DMS153 treated with DMSO at 0.1 percent for 48 hours (cell line): ENCODE measurements around the gene FILIP1.
A peak's percentile ranks its signal among the peaks of the same experiment; 100 is the strongest.

Source experiments
- DNase-seq: peaks from one replicate; lab custom pipeline; 2025; ENCODE audit not compliant: unreplicated experiment; lab: John Stamatoyannopoulos, UW

The FILIP1 gene

DNA sequence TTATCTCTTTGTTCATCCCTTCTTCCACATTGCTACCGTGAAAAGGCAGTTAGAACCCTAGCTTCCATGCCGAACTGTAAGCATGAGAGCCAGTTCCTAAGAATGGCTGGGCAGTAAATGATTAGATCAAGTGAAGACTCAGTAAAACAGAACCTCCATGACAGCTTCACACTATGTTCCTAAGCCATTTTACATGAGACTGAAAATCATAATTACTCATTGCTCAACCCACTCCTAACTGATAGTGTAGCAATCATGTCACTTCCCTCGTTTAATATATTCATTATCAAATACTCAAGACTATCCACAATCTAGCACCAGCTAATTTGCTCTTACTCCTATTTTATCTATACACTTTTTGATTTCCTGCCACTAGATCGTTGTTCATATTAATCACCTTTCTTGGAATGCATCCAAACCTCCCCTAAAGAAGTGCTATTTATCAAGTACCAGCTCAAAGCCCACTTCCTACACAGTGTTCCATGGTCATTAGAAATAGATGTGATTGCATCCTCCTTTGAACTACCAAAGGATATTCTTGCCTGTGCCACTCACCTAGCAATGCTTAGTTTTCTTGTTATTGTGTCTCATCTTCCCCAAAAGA lies 215.0 kb downstream of the FILIP1 start:
- no peak for DNase-seq

GRCh38 chr6:75275067-75275466 lies 218.5 kb downstream of the FILIP1 start:
- no peak for DNase-seq

- no peak for DNase-seq
Observed at GRCh38 chr6:75273009-75273408, 220.6 kb downstream of the FILIP1 start.

- DNase-seq: no peak
Observed at GRCh38 chr6:75272145-75272840, 221.3 kb downstream of the FILIP1 start.

DNA sequence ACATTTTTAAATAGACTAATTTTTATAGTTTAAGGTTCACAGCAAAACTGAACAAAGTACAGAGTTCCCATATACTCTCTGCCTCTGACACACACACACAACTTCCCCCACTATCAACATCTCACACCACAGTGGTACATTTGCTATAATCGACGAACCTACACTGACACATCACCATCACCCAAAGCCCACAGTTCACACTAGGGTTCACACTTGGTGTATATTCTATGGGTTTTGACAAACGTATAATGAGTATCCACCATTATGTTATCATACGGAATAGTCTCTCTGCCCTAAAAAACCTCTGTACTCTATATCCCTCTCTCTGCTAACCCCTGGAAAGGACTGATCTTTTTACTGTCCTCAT lies 224.6 kb downstream of the FILIP1 start:
- DNase-seq: no peak

- DNase-seq: no peak
Observed at GRCh38 chr6:75268121-75268987, 225.2 kb downstream of the FILIP1 start.

GRCh38 chr6:75267461-75267860 lies 226.1 kb downstream of the FILIP1 start:
- no peak for DNase-seq

DNA sequence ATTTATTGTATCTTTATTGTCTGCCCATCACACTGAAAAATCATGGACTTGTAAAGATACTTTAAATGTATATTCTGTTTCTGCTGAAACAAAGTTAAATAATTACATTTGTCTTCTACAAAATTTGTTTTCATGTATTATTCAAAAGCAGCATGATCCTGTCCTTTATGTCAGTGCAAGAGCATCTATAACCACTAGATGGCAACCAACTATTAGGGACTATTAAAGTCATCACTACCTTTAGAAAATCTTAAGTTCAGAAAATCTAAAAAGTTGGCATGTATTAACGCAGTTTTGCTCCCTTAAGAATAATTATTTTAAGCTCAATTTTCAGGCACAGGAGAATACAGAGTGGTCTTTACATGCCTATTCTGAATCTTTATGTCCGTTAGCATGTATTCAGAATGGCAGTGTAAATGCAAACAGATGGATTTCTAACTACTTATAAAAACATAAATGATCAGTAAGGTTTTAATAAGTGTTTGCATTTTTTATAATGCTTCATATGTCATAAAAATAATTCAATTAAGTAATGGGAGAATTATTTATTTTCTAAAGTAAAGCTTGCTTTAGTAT lies 226.8 kb downstream of the FILIP1 start:
- DNase-seq: peak; percentile 62

GRCh38 chr6:75263401-75263750 lies 230.2 kb downstream of the FILIP1 start:
- no peak for DNase-seq

GRCh38 chr6:75262716-75263400 lies 230.7 kb downstream of the FILIP1 start:
- no peak for DNase-seq

DNA sequence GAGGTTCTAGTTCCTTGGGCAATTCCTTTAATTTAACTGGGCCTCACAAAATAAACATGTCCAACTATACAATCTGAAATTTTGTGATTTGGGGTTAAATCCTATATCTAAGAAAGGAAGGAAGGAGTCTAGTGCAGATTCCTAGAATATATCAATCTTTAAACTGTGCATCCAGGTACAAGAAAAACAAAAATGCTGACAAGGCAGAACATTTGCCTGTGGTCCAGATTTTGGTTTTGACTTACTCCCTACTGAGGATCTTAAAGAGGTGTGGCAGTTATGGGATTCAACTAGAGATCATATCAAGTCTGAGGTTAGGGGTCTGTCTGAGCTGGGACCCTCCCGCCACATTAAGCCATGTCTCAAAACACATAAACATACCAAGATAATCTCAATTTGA lies 232.3 kb downstream of the FILIP1 start:
- DNase-seq: no peak

- no peak for DNase-seq
Observed at GRCh38 chr6:75257343-75258087, 236.1 kb downstream of the FILIP1 start.

- DNase-seq: no peak
Observed at GRCh38 chr6:75250552-75250951, 243.0 kb downstream of the FILIP1 start.

DNA sequence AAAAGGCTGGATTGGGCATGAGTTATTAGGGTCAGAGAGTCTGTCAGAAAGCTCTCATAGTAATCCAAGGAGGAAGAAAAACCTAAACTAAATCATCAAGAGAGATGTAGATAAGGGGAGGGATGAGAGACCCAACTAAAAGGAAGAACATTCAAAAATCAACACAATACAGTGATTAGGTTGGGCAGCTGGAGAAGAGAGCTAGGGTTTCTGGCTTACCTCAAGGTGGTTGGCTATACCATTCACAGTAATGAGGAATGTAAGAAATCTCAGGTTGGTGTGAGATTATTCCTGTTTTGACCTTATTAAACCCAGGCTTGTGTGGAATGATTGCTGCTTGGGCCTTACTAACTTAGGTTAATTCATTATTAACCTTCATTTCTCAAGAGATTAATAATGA lies 243.8 kb downstream of the FILIP1 start:
- DNase-seq: no peak

- no peak for DNase-seq
Observed at GRCh38 chr6:75246386-75246785, 247.2 kb downstream of the FILIP1 start.

DNA sequence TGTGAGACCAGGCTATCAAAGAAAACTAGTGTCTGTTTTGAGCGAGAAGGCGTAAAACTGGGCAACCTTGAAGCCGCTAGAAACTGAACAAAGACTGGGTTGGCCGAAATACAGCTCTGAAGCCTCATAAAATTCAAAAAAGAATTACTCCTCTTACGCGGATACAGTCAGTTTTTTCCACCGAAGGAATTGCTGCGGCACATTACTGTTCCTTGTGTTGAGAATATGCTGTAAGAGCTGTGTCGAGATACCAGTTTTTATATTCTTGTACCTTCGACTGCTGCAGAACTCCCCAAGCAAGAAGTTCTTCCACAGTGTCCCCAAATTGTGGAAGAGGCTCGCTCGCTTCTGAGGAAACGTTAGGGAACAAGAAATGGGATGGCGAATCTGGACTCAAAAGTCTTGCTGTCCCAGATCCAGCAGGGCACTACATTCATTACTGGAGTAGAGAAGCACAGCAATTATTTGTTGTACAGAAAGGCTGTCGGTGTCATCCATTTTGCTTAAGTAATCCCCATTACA lies 249.5 kb downstream of the FILIP1 start:
- no peak for DNase-seq

GRCh38 chr6:75243333-75244062 lies 250.1 kb downstream of the FILIP1 start, which contains the start of gene COX7A2:
COX7A2 (minus strand) TSS chr6:75243801; CDS start chr6:75243734, 67 bp downstream.
- peak; percentile 100 for DNase-seq
